Measurements from ENCODE around the gene FAM25A.

GRCh38 chr10:87038286-87038717 is 18.2 kb downstream of the FAM25A start:
- TF ChIP-seq CTCF (IDR thresholded peaks at IDR 0.05; ENCODE audit: low read depth, low read length) (no peak), POLR2A (IDR thresholded peaks at IDR 0.05; ENCODE audit: extremely low read depth, insufficient read length) (no peak)
